ENCODE results near the gene MUC13.

DNA sequence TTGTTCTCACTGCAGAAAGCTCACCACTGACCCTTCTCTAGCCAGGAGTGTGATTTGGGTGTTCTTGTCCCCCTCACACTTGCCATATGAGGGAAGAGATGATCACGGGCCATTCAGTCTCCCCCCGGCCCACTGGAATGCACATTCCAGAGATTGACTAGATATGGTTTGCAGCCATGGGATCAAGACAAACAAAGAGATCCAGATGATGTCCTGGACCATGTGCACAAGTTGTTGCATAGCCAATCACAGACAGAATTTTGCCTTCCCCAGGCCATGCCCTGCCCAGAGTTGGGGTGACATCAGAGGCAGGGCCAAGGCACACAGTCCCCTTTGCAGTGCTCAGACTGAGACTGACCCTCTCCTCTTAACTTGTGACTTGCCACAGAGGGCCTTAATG is 14.8 kb downstream of the MUC13 start:
- TF ChIP-seq, protein P1, sequence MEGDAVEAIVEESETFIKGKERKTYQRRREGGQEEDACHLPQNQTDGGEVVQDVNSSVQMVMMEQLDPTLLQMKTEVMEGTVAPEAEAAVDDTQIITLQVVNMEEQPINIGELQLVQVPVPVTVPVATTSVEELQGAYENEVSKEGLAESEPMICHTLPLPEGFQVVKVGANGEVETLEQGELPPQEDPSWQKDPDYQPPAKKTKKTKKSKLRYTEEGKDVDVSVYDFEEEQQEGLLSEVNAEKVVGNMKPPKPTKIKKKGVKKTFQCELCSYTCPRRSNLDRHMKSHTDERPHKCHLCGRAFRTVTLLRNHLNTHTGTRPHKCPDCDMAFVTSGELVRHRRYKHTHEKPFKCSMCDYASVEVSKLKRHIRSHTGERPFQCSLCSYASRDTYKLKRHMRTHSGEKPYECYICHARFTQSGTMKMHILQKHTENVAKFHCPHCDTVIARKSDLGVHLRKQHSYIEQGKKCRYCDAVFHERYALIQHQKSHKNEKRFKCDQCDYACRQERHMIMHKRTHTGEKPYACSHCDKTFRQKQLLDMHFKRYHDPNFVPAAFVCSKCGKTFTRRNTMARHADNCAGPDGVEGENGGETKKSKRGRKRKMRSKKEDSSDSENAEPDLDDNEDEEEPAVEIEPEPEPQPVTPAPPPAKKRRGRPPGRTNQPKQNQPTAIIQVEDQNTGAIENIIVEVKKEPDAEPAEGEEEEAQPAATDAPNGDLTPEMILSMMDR (IDR thresholded peaks at IDR 0.05) = no peak
- TF ChIP-seq POLR2A (IDR thresholded peaks at IDR 0.05) = no peak
- TF ChIP-seq POLR2AphosphoS5 (IDR thresholded peaks at IDR 0.05) = no peak

Data from breast epithelium (tissue), 3 donors.